T-cell (primary cell): ENCODE results near the gene GPER1. TPM values are rescaled to one million over a fixed set of nuclear protein-coding genes. Genes with fewer than 3 reads are reported as not detected.

Source experiments
- ATAC-seq, 4 experiments: fragments of 200-7000 bp in 3 of 4; fragments of 150-1000 bp in 1 of 4; cut with Tn5 transposase; replicated peaks in 1 of 4; 1 replicate in 3 of 4; 2 replicates in 1 of 4; pipeline ENCODE4 v1.10.0; 2021; ENCODE audit warnings: moderate library complexity in 3 of 4, mild to moderate bottlenecking in 2 of 4, moderate number of reproducible peaks in 1 of 4
- CTCF ChIA-PET, 2 donors: fragments of 300-600 bp; sonication (Branson Sonifier 250); formaldehyde crosslinking; loops; one replicate each; lab custom pipeline; 2022; ENCODE audit warnings: antibody characterized with exemption in 2 of 2; lab: Charles Lee
- POLR2A ChIA-PET, 2 donors: fragments of 300-600 bp; sonication (Branson Sonifier 250); formaldehyde crosslinking; loops; one replicate each; lab custom pipeline; 2022; ENCODE audit warnings: antibody characterized with exemption in 2 of 2; lab: Charles Lee
- DNase-seq, 35 experiments: peaks; one replicate each; pipeline versions ENCODE4 v3.0.0 to v3.0.0-alpha.2; 2013 to 2023
- H3K27ac ChIP-seq: one replicate; pipeline ENCODE4 v1.5.1; 2013; ENCODE audit warnings: low read length
- H3K27me3 ChIP-seq, 2 experiments: replicated peaks in 1 of 2; 1 replicate in 1 of 2; 2 replicates in 1 of 2; pipeline versions ENCODE4 v1.6.1 to v1.7.0; 2013; ENCODE audit warnings: low read length in 1 of 2, mixed read lengths in 1 of 2; ENCODE audit not compliant: control insufficient read depth in 2 of 2, insufficient read depth in 2 of 2; ENCODE audit errors: extremely low read depth in 1 of 2
- H3K36me3 ChIP-seq, 2 donors: 1 replicate in 1 of 2; 2 replicates in 1 of 2; pipeline versions ENCODE4 v1.6.1 to v1.7.0; 2013; ENCODE audit warnings: low read length in 1 of 2; ENCODE audit not compliant: control insufficient read depth in 2 of 2, insufficient read depth in 1 of 2; ENCODE audit errors: extremely low read depth in 1 of 2
- H3K4me1 ChIP-seq, 2 experiments: 1 replicate in 1 of 2; 2 replicates in 1 of 2; pipeline versions ENCODE4 v1.6.1 to v1.7.0; 2013; ENCODE audit warnings: low read length in 2 of 2, mixed read lengths in 1 of 2; ENCODE audit not compliant: insufficient read depth in 2 of 2, control insufficient read depth in 1 of 2; ENCODE audit errors: extremely low read depth in 1 of 2
- H3K4me3 ChIP-seq, 2 donors: 1 replicate in 1 of 2; 2 replicates in 1 of 2; pipeline versions ENCODE4 v1.5.1 to v1.7.0; 2013; ENCODE audit warnings: mild to moderate bottlenecking in 2 of 2, low read length in 1 of 2, moderate library complexity in 1 of 2; ENCODE audit not compliant: control insufficient read depth in 1 of 2; ENCODE audit errors: extremely low read depth in 1 of 2
- H3K9me3 ChIP-seq: 2 replicates; pipeline ENCODE4 v1.7.0; 2013
- H3K27ac Mint-ChIP-seq, 2 donors: one replicate each; pipeline ENCODE4 v1.8.0; 2020 to 2021; ENCODE audit warnings: mild to moderate bottlenecking in 2 of 2, mixed read lengths in 2 of 2
- H3K27me3 Mint-ChIP-seq, 2 donors: one replicate each; pipeline ENCODE4 v1.8.0; 2021 to 2022; ENCODE audit warnings: mixed read lengths in 2 of 2
- H3K36me3 Mint-ChIP-seq: one replicate; pipeline ENCODE4 v1.8.0; 2021; ENCODE audit warnings: mixed read lengths
- H3K4me1 Mint-ChIP-seq, 3 donors: one replicate each; pipeline ENCODE4 v1.8.0; 2020 to 2022; ENCODE audit warnings: mixed read lengths in 3 of 3, mild to moderate bottlenecking in 1 of 3
- H3K4me3 Mint-ChIP-seq, 3 donors: one replicate each; pipeline ENCODE4 v1.8.0; 2020 to 2022; ENCODE audit warnings: mild to moderate bottlenecking in 3 of 3, mixed read lengths in 3 of 3, moderate library complexity in 3 of 3
- H3K9me3 Mint-ChIP-seq, 3 donors: one replicate each; pipeline ENCODE4 v1.8.0; 2020 to 2022; ENCODE audit warnings: mixed read lengths in 3 of 3
- WGBS: methylation state at CpG from one replicate; pipeline ENCODE4 v1.1.5; 2013; ENCODE audit warnings: missing lambda C conversion rate; ENCODE audit not compliant: insufficient coverage; 5-methylcytosine and 5-hydroxymethylcytosine counted together
- total RNA-seq, 35 experiments: library from RNA in 6 of 35; stranded (reverse) in 6 of 35; fragments of 120-200 nt in 1 of 35; gene quantifications; one replicate each; pipeline versions ENCODE4 v1.2.1 to v1.2.4 and lab custom pipeline; 2013 to 2026

The GPER1 gene
- total RNA-seq, 5 donors from 2014 or later (not counting 1 experiment from before 2014, with no cell fraction given), result 0.23 to 0.41 (median 0.26) TPM; not detected in 2

DNA sequence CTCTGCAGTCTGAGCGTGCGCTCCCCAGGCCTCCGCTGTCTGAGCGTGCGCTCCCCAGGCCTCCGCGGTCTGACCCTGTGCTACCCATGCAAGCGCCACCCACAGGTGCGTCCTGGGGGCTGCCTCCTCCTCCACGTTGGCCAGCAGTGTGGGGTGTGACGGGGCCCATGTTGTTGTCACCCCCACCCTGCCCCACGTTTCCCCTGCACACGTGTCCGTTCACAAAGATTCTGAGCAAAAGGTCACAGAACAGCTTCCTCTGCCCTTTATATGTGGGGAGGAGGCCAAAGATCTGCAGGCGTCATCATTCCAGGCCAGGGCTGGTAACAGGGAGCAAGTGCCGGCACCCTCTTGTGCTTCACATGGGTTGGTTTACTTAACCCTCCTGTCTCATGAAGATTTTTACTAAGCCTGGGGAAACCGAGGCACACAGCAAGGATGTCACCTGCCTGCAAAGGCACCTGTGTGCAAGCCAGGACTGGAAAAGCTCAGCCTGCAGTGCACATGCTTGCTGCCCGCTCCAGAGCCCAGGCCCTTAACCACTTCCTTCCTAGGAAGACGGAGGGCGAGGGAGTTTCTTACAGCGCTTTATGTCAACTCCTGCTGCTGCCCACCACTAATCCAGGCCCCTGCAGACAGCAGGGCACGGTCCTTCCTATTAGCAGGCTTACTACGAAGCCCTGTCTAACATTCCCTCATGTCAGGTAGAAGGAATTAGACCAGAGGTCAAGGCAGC lies 38.7 kb upstream of the GPER1 start:
- Mint-ChIP-seq H3K36me3 (no peaks in the 10 kb centered on the region), H3K9me3 (no peaks in the 10 kb centered on the region), H3K4me1 (peaks cover 60 to 61% (median 60%) of the 10 kb centered on the region in 3 donors), H3K27me3 (no peaks in the 10 kb centered on the region), H3K4me3 (peak overlapping the region in 1 of 3 donors; percentile 89), H3K27ac (peak overlapping the region in 1 of 2 donors; percentile 55)
- POLR2A ChIA-PET, result no interaction called here
- Histone ChIP-seq H3K9me3 (no peaks in the 10 kb centered on the region), H3K4me3 (no peak overlapping the region), H3K27ac (no peak overlapping the region), H3K36me3 (peaks cover 0 to 3% of the 10 kb centered on the region in 2 donors), H3K27me3 (no peaks in the 10 kb centered on the region), H3K4me1 (peaks cover 45 to 70% of the 10 kb centered on the region in 2 experiments)
- DNase-seq (no peak), ATAC-seq (no peak)
- CTCF ChIA-PET, result interaction anchor here in 1 of 2 donors (0.6 kb wide), 1 partner anchor 37 kb away, joined by 4 read pairs; no protein-coding TSS in a partner anchor
- 44% methylated on average over 13 of the region's 23 CpGs for WGBS

DNA sequence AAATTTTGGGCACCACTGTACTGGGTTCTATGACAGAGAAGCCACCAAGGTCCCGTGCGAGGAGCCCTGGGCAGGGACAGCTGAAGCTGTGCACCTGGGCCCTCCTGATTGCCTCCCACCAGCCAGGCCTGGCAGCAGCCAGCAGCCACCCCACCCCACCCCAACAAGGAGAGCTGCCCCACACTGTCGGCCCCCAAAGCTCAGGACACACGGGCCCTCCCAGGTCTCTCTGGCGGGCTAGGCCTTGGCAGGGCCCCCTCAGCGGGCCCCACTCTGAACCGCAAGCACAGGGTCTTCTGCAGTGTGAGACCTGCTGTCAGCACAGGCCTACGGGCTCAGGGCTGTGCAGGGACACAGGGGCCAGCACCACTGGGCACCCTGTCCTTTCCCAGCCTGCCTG lies 38.1 kb upstream of the GPER1 start:
- no peak for ATAC-seq
- peaks cover 64 to 66% (median 65%) of the 10 kb centered on the region in 3 donors for H3K4me1 Mint-ChIP-seq

DNA sequence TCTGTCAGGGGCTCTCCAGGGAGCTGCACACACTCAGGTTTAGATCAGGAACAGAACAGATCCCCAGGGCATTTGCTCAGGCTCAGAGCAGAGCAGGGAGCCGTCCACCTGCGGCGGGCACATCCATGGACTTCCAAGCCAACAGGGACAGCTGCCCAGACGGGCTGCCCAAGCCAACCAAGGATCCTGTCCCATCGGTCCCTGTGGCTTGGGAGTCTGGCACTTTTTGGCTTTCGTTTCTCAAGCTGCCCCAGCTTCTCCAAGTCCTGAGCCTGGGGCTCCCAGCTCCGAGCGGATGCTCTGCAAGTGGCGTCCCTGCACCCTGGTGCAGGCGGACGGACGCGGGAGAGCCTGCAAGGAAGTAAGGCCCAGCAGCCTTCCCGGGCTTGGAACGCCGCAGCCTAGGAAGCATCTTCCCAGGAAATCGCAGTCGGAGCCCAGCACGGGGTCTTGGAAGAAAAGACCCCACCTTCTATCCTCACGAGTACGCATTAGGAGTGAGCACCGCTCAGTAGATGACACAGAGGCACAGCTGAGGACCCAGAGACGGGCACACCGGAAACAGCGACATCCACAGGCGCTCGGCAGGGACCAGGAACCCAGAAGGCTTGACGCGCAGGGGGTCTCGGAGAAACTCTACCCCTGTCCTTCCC lies 37.5 kb upstream of the GPER1 start:
- Mint-ChIP-seq H3K9me3 (no peaks in the 10 kb centered on the region), H3K4me3 (no peak overlapping the region), H3K27me3 (no peaks in the 10 kb centered on the region), H3K36me3 (no peaks in the 10 kb centered on the region), H3K27ac (no peak overlapping the region), H3K4me1 (peaks cover 64 to 66% (median 65%) of the 10 kb centered on the region in 3 donors)
- Histone ChIP-seq H3K27me3 (no peaks in the 10 kb centered on the region), H3K9me3 (no peaks in the 10 kb centered on the region), H3K4me1 (peaks cover 45 to 73% of the 10 kb centered on the region in 2 experiments), H3K36me3 (peaks cover 0 to 3% of the 10 kb centered on the region in 2 donors), H3K4me3 (no peak overlapping the region), H3K27ac (no peak overlapping the region)
- ATAC-seq, result no peak
- ChIA-PET POLR2A (no interaction called here), CTCF (no interaction called here)
- DNase-seq, result no peak
- 93% methylated on average over 19 of the region's 30 CpGs for WGBS

More for the DNA sequence above, 38.1 kb upstream of the GPER1 start:
- no peaks in the 10 kb centered on the region for H3K27me3 ChIP-seq
- no peak overlapping the region for H3K4me3 ChIP-seq
- Mint-ChIP-seq H3K9me3 (no peaks in the 10 kb centered on the region), H3K27ac (no peak overlapping the region), H3K27me3 (no peaks in the 10 kb centered on the region), H3K4me3 (peak overlapping the region in 1 of 3 donors; percentile 89), H3K36me3 (no peaks in the 10 kb centered on the region)
- CTCF ChIA-PET, result interaction anchor here in 1 of 2 donors (0.6 kb wide), 1 partner anchor 37 kb away, joined by 4 read pairs; no protein-coding TSS in a partner anchor
- WGBS, result 83% methylated on average over 7 of the region's 8 CpGs
- H3K36me3 ChIP-seq, result peaks cover 0 to 3% of the 10 kb centered on the region in 2 donors
- POLR2A ChIA-PET, result no interaction called here
- H3K27ac ChIP-seq, result no peak overlapping the region
- H3K4me1 ChIP-seq, result peaks cover 50 to 73% of the 10 kb centered on the region in 2 experiments
- no peak for DNase-seq
- no peaks in the 10 kb centered on the region for H3K9me3 ChIP-seq

DNA sequence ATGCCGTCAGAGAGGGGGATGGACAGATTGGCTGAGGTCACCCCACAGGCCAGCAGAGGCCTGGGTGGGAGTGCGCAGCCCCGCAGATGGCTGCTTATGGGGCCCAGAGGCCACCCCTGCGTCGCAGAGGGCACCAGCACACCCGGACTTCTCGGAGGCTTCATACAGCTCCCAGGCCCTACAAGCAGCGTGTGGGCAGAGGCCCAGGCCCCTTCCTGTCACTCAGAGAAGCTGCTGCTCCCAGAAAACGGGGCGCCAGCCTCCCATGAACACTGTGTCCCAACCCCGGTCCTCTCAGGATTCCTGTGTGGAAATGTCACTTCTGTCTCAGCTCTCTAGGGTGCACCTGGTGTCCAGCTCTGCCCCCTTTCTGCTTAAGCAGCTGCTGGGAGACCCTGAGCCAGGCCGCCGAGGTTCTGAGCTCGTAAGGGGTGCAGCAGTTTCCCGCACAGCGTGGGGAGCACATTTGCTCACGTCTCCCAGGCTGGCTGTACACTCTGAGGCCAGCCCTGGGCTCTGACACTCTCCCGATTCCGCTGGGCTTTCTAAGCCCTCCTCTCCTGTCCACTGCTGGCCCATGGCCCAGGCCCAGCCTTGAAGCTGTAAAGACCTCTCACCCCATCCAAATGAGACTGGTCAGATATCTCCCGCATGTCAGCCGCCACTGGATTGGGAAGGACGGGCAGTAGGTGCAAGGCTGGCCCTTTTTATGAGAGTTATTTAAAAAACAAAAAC lies 36.8 kb upstream of the GPER1 start:
- 90% methylated on average over 18 of the region's 22 CpGs for WGBS
- peaks cover 58 to 64% (median 61%) of the 10 kb centered on the region in 3 donors for H3K4me1 Mint-ChIP-seq
- Histone ChIP-seq H3K27me3 (no peaks in the 10 kb centered on the region), H3K4me3 (no peak overlapping the region), H3K36me3 (peaks cover 0 to 3% of the 10 kb centered on the region in 2 donors), H3K27ac (no peak overlapping the region), H3K9me3 (no peaks in the 10 kb centered on the region), H3K4me1 (peaks cover 40 to 73% of the 10 kb centered on the region in 2 experiments)
- no peaks in the 10 kb centered on the region for H3K9me3 Mint-ChIP-seq
- H3K4me3 Mint-ChIP-seq, result peak overlapping the region in 1 of 3 donors; percentile 29
- H3K36me3 Mint-ChIP-seq, result no peaks in the 10 kb centered on the region
- no peaks in the 10 kb centered on the region for H3K27me3 Mint-ChIP-seq
- no peak overlapping the region for H3K27ac Mint-ChIP-seq
- ChIA-PET CTCF (no interaction called here), POLR2A (no interaction called here)
- no peak for DNase-seq
- no peak for ATAC-seq

DNA sequence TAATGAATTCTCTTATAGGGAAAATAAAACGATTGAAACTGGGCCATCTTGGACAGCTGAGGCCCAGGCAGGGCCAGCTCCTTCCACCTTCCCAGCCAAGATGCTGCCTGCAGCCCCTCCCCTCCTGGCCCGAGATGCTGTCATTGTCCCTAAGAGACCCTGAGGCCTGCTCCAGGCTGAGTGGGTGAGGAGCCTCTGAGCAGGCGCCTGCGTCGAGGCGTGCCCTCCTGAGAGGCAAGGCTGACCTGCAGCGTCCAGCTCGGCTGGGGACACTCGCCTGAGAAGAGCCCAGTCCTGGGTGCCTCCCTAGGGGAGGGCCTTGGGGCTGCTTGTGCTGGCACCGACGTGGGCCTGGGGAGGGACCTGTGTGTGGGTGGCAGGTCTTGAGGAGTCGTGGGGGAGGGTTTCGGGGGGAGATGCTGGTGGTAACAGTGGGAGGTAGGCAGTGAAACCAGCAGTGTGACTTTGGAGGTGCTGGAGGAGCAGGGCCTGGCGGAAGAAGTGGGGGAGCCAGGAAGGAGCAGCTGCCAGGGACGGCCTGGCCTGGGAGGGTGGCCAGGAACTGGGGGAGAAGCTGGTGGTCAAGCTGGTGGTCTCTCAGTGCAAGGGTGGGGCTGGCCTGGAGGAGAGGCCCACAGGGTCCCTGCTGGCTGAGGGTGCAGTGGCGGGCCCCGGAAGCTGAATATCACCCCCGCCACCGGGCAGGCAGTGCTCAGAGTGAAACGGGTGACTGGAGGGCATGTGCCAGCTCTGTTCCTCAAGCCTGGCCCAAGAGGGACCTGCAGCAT lies 35.7 kb upstream of the GPER1 start:
- no peaks in the 10 kb centered on the region for H3K27me3 ChIP-seq
- Mint-ChIP-seq H3K27me3 (no peaks in the 10 kb centered on the region), H3K4me3 (peak overlapping the region in 1 of 3 donors; percentile 29), H3K27ac (peak overlapping the region in 1 of 2 donors; percentile 28), H3K36me3 (no peaks in the 10 kb centered on the region), H3K9me3 (no peaks in the 10 kb centered on the region), H3K4me1 (peaks cover 47 to 55% (median 50%) of the 10 kb centered on the region in 3 donors)
- H3K4me3 ChIP-seq, result no peak overlapping the region
- H3K27ac ChIP-seq, result no peak overlapping the region
- H3K36me3 ChIP-seq, result peaks cover 0 to 3% of the 10 kb centered on the region in 2 donors
- peaks cover 31 to 66% of the 10 kb centered on the region in 2 experiments for H3K4me1 ChIP-seq
- ChIA-PET POLR2A (no interaction called here), CTCF (interaction anchor here in 1 of 2 donors (1.8 kb wide), 1 partner anchor 14 kb away, joined by 3 read pairs; no protein-coding TSS in a partner anchor)
- DNase-seq (no peak), ATAC-seq (no peak)
- 83% methylated on average over 16 of the region's 20 CpGs for WGBS
- no peaks in the 10 kb centered on the region for H3K9me3 ChIP-seq
